NCI-H69 (cell line): ENCODE data around the gene PIGQ.

Experiments
- DNase-seq: peaks from one replicate; lab custom pipeline; 2025; lab: John Stamatoyannopoulos, UW

Gene PIGQ

GRCh38 chr16:555528-556473 is 14.0 kb upstream of the PIGQ start:
- no peak for DNase-seq

DNA sequence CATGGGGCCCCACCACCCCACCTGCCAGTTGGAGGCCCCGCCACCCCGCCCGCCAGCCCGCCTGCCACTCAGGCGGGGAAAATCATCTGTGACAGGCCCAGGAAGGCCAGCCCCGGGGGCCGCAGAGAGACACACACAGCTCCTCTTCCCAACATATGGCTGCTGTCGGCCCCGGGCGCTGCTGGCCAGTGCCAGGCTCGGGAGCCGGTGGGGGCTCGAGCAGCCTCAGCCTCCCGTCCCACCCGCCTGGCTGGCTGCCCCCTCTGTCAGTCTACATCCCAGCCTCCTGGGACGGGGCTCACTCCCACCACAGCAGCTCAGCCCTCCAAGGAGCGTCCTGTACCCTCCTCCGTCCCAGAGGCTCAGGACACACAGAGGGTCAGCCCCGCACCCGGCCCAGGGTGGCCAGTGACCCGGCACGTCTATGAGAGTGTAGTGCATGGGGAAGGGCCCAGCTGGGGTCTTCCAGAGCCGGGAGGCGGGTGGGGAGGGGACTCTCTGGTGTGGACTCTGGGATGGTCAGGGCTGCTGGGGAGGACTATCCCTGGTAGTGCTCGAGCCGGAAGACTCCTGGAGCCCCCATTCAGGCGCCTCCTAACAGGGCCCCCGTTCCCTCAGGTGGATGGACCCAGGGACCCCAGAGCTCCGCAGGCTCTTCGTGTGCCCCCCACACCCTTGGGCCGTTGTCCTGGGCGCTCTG is 13.1 kb upstream of the PIGQ start:
- DNase-seq, result no peak

- DNase-seq, result no peak
These were observed 12.1 kb upstream of the PIGQ start for GRCh38 chr16:557463-558297.

- DNase-seq, result no peak
These were observed 11.3 kb upstream of the PIGQ start for GRCh38 chr16:558298-559020.

DNA sequence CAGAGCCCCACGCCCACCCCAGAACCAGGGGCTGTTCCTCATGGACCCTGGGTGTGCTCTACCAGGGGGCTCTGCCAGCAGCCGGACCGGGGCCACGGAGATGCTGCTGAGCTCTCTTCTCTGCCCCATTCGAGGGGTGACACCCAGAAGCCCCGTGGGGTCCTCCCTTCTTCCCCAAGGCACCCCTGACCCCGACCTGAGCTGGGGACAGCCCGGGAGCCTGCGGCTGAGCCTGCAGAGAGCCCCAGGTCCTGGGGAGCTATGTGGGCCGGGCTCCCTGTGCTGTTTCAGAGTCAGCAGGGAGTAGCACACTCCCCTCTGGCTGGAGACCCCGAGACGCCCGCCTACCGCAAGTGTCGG is 10.8 kb upstream of the PIGQ start:
- DNase-seq, result no peak

- peak; percentile 26 for DNase-seq
These were observed 10.2 kb upstream of the PIGQ start for GRCh38 chr16:559411-560203.

DNA sequence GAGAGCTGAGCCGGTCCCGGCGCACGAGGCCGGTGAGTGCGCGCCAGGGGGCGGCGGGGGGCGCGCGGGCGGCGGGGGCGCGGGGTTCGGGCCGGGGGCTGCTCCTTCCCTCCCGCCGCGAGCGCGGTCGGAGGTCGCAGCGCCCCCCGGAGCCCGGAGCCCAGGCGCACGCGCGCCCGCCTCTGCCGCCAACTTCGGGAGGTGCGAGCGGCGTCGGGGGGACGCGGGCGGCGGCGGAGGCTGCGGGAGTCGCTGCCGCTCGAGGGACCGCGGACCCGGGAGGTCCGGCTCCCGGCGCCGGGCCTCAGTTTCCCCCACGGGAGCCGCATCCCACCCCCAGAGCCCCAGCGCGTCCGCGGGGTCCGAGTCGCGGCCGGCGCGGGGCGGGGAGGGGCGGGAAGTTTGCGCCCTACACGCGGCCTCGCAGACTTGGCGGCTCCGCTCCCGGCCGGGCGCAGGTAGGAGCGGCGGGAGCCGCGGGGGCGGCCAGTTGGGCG is 9.5 kb upstream of the PIGQ start, which contains the start of gene PRR35:
Gene PRR35 (plus strand): TSS at position 191 of the 497 bp plus-strand sequence. CDS start 2,901 bp downstream, outside the sequence.
- DNase-seq, result peak; percentile 46

- DNase-seq, result peak; percentile 30
These were observed 8.9 kb upstream of the PIGQ start for GRCh38 chr16:560701-561412.

DNA sequence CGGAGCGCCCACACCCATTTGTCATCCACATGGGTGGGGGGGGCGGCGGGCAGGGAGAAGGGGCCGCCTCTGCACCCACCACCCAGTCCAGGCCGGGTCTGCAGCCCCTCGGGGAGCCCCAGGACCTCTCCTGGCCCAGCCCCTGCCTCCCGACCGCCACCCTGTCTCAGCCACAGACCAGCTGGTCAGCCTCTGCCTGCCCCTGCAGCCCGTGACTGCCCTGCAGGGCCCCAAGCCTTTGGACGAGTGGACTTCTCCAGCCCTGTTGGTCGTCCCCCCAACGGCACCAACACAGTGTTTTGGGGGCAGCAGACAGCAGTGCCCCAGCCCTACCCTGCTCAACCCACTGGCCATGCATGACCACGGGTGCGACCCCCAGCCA is 8.4 kb upstream of the PIGQ start:
- DNase-seq, result no peak

GRCh38 chr16:561957-562938 is 7.5 kb upstream of the PIGQ start:
- peak; percentile 60 for DNase-seq

GRCh38 chr16:563072-563644 is 6.6 kb upstream of the PIGQ start:
- peak; percentile 18 for DNase-seq

DNA sequence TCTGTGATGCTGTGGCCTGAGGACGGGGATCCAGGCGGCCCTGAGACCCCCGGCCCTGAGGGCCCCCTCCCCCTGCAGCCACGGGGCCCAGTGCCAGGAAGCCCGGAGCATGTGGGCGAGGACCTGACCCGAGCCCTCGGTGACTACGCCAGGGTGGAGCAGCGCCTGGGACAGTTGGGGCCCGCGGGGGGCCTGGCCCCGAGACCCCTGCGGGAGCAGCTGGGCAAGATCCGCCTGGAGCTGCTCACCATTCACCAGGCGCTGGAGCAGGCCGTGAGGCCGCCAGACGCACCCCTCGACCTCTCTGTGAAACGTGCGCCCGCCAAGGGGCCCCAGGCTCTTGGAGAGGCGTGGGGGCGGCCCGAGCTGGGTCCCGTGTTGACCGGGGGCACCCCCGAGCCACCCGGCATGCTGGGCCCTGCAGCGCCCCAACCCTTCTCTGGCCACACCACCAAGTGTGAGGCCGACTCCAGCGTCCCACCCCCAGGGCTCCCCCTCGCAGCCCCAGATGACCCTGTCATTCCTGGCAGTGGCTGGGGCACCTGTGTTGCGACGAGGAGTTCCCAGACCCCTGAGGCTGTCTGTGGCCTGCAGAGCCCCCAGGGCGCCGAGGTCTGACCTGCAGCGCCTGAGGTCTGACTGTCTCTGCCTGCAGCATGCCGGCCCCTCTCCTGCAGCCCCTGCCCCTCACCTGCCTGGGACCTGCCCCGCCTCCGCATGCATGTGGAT is 4.9 kb upstream of the PIGQ start:
- DNase-seq, result no peak

- peak; percentile 46 for DNase-seq
These were observed 4.1 kb upstream of the PIGQ start for GRCh38 chr16:565419-566330.

- peak; percentile 93 for DNase-seq
These were observed 3.0 kb upstream of the PIGQ start, which contains the start of gene NHLRC4 for GRCh38 chr16:566475-567372. NHLRC4 (plus strand) TSS chr16:567005; CDS start chr16:568048, 1,043 bp downstream.
